NOMO-1 (cell line): ENCODE data around the gene MOB3A.

ENCODE experiments used
- DNase-seq, 2 experiments: peaks; one replicate each; lab custom pipeline; 2025; ENCODE audit not compliant: unreplicated experiment in 2 of 2; lab: John Stamatoyannopoulos, UW

MOB3A gene

GRCh38 chr19:2047449-2048103 is 48.5 kb downstream of the MOB3A start:
- DNase-seq, result no peak

GRCh38 chr19:2047076-2047448 is 49.1 kb downstream of the MOB3A start:
- DNase-seq, result no peak

GRCh38 chr19:2046046-2046907 is 49.8 kb downstream of the MOB3A start:
- DNase-seq, result no peak

GRCh38 chr19:2045501-2046045 is 50.6 kb downstream of the MOB3A start:
- DNase-seq, result no peak

GRCh38 chr19:2044709-2045500 is 51.2 kb downstream of the MOB3A start:
- DNase-seq, result no peak

GRCh38 chr19:2043961-2044708 is 52.0 kb downstream of the MOB3A start:
- DNase-seq, result no peak

GRCh38 chr19:2043251-2043641 is 52.9 kb downstream of the MOB3A start:
- DNase-seq, result no peak

- DNase-seq, result no peak
These were observed 53.5 kb downstream of the MOB3A start for GRCh38 chr19:2042485-2043250.

- peak; percentile 91 to 97 for DNase-seq
These were observed 54.2 kb downstream of the MOB3A start for GRCh38 chr19:2041683-2042484.

- DNase-seq, result no peak
These were observed 54.8 kb downstream of the MOB3A start for GRCh38 chr19:2041433-2041682.

GRCh38 chr19:2040647-2041432 is 55.3 kb downstream of the MOB3A start:
- no peak for DNase-seq

- DNase-seq, result no peak
These were observed 56.0 kb downstream of the MOB3A start for GRCh38 chr19:2039959-2040646.

- DNase-seq, result no peak
These were observed 56.8 kb downstream of the MOB3A start for GRCh38 chr19:2039089-2039958.

GRCh38 chr19:2038284-2039088 is 57.6 kb downstream of the MOB3A start:
- DNase-seq, result no peak

- no peak for DNase-seq
These were observed 58.4 kb downstream of the MOB3A start for GRCh38 chr19:2037651-2038255.

GRCh38 chr19:2036424-2036823 is 59.7 kb downstream of the MOB3A start:
- no peak for DNase-seq
